GM19395 (cell line): Measurements from ENCODE around the gene PDE11A.

Source experiments
- ATAC-seq: cut with Tn5 transposase; IDR thresholded peaks from one replicate; pipeline ENCODE4 v1.9.1; 2021; ENCODE audit warnings: mild to moderate bottlenecking, moderate library complexity; ENCODE audit not compliant: unreplicated experiment

The PDE11A gene

DNA sequence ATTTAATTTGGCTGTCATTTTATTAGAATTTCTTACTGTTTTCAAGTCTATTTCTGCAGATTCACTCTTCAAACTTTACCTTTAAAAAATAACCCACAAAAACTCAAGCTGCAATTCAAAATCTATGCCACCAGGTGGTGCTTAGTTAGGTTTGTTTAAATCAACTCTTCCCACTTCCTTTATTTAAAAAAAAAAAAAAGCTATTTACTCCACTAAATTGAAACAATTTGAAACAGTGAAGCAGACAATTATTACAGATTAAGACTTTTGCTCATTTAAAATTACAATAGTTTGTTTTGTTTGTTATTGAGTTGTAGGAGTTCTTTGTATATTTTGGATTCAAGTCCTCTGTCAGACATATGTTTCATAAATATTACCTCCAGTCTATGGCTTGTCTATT, 300.0 kb downstream of the PDE11A start:
- ATAC-seq, result no peak

DNA sequence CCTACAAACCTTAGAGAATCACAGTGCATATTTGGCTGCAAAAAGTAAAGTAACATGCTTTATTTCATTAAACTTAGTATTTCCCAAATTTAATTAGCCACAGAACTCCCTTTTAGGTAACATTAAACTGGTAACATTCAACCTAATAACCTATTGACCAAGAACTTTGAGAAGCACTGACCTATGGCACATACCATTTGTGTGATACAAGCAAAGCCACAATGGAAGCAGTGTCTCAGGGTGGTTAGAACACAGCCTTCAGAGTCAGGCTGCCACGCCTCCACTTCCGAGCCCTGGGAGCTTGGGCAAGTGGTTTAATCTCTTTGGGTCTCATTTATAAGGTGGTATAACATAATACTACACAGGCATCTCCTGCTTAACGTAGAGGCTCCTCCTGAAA, 301.4 kb downstream of the PDE11A start:
- no peak for ATAC-seq

DNA sequence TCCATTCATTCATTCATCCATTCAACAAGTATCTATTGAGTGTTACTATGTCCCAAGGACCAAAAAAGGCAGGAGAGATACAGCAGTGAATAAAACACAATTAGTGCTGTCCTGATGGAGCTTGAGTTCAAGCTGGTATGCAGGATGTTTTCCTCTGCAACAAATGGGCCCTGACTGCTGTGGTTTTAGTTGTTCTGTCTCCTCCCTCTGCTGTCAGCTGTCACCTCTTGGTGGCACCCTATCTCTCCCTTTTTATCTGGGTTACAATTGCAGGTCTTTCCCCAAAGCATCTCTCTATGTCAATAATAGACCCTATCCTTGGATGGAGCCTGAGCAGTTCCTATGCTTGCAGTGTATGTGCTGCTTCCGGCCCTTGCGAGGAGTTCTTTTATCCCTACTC, 304.8 kb downstream of the PDE11A start:
- no peak for ATAC-seq

DNA sequence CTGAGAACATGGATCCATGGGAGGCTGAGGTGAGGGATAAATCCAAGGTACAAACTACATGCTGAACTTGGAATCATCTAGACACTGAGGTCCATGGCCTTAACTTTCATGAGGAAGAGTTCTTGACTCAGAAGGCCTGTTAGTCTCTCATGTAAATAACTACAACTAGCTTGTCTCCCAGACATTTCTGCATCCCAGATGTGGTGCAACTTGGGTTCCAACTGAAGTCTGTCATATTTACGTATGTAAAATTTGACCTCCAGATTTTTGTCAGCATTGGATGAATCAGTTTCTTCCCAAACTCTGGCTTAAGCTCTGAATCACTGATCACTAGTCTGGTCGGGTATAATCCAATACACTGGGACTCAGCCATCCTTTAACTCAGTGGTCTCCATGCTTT, 306.9 kb downstream of the PDE11A start:
- ATAC-seq, result no peak

DNA sequence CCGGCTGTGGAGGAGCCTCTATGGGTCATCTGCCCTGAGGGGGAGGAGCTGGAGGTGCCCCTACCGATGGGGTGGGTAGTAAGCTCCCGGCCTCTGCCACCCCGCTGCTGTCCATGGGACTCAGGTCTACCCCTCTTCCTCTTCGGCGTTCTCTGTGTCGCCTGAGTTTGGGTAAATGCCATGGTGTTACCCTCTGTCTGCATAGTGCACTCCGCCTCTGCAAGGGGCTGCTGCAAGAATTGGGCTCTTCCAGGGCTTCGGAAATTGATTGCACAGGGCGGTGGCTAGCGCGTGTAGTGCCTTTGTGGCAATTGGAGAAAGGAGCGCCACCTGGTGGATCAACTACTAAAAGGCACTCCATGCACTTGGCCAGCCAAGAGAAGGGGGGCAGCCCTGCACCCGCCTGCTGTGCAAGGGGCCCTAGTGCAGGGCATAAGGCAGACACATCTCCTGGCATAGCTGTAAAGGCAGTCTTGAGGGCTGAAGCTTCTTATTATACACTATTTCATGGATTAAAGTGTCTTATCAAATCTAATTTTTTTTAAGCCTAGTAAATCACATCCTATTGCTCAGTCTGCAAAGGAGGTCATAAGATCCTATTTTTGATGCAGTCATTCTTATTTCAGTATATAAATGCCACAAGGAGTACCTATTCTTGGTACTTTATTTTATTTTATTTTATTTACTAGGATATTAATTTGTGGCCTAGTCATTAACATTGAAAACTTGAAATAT, 308.9 kb downstream of the PDE11A start:
- ATAC-seq, result peak; percentile 99

DNA sequence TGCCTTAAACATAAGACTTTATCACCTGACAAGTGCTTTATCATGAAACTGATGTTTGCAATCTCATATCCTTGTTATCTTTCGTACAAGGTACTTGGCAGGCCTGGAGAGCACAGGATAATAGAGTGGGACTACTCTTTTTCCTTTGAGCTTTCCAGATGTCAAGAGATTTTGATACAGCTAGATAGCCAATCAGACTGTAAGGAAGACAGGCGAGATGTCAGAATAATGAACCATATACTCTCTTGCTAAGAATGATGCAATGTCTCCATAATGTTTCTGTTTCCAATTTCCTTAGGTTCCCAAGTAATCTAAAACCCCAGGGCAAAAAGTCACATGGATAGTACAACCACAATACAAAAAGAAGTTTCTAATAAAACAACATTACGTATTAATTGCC, 313.1 kb downstream of the PDE11A start:
- no peak for ATAC-seq

DNA sequence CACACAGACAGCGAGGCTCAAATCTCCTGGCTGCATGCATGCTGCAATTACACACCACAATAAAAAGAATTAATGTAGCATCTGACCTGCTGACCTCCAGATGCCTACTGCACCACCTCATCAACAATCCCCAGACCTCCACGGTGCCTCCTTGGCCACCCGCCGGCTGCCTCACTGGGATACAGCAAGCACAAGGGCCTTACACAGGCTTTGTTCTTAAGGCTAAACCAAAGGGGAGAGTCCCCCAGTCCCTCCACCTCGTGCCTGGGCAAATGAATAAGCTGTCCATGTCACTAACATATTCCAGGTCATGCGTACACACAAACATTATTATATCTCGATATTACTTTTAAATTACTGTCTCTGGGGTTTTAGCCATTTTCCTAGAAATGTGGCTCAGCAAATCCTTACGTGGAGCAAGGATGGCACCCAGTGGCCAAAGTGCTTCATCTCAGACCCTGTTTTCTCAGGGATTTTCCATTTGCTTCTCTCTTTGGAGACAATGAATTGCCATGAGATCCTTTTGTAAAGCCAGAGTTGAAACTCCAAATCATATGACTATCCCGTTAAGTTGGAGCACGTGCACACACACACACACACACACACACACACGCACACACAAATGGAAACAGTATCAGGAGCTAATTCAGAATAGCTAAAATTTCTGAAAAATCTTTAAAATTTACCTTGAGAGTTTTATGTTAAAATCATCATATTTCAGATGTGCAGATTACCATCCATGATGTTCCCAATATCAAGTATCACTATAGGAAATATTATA, 313.8 kb downstream of the PDE11A start:
- no peak for ATAC-seq

DNA sequence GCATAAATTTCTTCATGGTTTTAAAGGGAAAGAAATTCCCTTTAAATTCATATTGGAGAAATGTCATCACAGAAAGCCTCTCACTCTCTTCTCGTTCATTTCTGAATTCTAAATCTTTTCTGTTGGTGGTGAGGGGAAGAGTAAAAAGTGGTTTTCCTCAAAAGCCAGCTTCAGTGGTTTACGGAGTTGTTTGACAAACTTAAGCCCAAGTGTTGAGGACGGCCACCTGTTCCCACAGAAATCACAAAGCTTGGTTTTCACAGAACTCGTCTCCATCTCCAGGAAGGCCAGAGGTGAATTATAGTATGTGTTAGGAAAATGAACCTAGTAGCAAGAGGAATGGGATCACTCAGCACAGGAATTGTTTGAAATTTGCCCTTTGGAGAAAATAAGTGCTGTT, 316.2 kb downstream of the PDE11A start:
- ATAC-seq, result no peak

DNA sequence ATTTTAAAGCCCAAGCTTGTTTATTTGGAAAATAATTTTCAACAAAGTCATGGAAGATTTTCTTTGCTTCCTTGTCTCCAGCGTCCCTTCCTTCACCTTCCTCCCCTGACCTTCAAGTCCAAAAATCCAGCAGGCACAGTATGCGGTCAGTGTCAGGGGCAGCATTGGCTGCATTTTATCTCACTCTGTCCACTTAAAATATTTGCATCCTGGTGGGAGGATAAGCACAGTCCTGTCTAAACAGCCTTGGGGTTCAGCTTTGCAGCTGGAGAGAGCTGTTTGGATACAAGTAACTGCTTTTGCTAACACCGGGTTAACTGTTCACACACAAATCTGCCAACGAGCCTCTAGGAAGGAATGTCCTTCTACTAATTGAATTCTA, 318.1 kb downstream of the PDE11A start:
- no peak for ATAC-seq

DNA sequence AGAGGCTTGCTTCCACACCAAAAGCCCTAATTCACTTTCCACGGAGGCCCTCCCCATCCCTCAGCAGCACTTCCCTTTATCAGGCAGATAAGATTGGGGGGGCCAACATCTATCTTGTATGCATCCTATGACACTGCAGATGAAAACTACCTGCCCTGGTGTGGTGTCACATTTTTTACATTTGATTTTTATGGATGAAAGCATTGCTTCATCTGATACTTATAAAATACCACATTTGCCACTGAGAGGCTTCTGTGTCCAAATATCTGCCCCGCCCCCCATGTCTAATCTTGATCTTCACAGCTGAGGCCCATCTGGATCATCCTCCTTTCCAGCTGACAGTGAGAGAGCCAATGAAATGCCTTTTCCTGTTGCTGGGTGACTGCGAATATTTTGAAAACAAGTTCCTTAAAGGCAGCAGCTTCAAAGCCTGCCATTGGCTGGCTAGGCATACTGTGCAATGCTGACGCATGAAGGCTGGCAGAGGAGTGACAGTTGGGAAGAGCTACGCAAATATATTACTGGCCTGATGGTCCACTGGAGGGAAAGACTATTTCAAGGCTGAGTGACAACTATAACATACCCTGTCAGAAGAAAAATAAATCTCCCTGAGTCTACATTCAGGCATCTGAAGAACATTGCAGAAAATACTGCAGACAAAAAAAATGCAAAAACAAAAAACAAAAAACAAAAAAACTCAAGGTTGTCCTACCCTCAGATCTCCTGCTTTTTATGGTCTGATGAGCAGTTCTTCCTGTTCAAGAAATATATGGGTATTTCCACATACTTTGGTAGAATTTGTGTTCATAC, 318.7 kb downstream of the PDE11A start:
- ATAC-seq, result no peak

DNA sequence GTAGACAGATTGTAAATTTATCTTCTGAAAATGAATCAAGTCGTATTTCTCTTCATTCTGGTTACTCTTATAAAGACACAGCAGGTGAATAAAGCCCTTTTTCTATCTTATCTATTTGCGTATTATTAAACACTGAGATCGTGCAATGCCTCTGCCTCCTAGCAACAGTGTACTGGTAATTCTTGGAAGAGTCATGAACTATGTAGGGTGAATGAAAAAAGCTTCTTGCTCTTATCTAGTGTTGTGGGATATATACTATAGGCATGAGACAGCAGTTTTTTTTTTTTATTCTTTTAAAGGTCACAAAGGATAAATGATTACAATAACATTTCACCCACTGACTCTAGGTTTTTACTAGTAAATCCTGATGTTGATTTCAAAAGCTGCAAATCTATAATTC, 324.2 kb downstream of the PDE11A start:
- no peak for ATAC-seq

DNA sequence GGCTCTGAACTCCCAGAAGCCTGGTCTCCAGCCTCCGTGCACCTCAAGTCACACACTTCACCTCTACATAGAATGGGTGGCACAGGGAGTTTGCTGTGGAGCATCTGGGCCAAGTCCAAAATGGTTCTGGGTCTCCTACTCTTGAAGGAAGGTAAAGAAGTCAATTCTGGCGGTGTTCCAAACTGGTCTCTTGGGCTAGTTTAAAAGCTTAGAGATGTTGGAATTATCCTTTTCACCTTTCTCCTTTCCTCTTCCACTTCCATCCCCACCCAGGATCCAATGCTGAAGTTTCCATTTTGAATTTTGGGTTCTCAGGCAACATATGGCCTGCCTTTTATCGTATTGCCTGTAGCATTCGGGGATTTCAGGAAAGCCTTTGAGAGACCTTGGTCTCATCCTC, 325.2 kb downstream of the PDE11A start:
- no peak for ATAC-seq

DNA sequence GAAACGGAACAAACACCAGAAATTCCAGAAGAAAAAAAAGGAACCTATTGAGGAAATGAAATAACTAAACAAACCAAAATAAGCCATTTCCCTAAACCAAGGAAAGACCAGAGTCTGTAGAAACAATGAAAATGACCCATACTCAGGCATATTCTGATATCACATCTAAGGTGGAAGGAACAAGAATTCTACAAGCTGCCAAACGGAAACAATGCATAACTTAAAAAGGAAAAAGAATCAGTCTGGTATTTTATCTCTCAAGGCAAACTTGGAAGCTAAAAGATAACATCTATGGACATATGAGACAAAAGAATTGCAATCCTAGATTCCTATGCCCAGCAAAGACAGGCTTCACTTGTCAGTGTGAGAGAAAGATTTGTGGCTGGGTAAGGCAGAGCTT, 326.2 kb downstream of the PDE11A start:
- ATAC-seq, result no peak

DNA sequence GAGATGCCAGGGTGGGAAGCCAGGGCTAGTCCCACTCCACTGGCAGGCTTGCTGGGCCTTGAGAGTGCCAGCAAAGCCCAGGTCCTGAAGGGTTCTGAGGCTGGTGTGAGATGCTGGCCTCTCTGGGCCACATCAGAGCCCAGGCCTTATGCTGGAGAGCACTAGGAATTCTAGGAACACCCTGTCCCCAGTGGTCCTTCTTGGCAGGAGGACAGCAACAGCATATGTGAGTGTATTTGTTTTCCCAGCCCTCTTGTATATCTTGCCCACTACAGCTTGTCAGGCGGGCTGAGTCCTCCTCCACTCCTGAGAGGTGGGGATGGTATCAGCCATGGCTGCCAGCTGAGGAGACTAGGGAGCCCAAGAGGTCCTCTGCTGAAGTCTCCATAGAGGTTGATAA, 327.0 kb downstream of the PDE11A start:
- no peak for ATAC-seq

DNA sequence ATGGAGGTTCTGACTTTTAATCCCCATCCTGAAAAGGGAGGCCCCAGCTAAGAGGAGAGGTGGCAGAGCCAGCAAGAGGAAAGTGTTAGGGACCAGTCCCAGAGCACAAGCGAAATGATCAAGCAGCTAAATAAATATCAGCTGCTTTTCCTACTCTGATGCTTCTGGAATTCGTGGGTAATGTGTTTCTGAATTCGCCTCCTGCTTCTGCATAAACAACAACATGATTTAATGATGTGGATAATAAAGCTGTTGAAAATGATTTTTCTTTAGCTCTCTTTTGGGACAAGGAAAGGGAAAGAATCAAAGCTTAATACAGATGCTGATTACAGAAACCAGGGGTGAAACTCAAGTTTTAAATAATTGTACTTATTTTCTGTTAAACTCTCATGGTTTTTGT, 329.7 kb downstream of the PDE11A start:
- ATAC-seq, result no peak

DNA sequence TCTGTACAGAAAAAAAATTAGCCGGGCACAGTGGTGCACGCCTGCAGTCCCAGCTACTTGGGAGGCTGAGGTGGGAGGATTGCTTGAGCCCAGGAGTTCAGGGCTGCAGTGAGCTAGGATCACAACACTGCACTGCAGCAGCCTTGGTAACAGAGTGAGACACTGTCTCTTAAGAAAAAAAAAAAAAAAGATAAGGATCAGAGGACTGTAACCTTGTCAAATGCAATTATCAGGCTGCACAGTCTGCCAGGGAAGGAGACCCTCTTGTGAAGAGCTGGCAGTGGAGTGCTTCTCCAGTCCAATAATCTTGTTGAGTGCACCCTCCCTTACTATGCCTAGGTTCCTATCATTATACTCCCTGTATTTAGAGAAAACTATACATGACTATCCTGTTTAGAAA, 330.7 kb downstream of the PDE11A start:
- no peak for ATAC-seq

DNA sequence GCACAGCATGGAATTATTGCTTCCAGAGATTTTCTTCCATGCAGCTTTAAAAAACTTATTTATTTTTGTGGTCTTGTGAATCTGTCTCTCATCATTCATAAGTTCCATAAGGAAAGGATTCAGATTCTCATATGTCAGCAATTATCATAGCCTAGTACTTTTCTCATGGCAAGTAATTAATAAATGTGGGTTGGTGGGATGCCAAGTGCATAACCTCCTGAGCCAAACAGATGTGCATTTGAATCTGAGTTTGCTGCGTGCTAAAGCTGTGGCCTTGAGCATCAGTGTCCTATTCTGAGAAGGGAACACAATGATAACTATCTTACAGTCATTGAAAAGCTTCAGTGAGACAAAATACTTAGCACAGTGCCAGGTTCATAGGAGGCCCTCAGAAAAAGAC, 331.9 kb downstream of the PDE11A start:
- ATAC-seq, result no peak

DNA sequence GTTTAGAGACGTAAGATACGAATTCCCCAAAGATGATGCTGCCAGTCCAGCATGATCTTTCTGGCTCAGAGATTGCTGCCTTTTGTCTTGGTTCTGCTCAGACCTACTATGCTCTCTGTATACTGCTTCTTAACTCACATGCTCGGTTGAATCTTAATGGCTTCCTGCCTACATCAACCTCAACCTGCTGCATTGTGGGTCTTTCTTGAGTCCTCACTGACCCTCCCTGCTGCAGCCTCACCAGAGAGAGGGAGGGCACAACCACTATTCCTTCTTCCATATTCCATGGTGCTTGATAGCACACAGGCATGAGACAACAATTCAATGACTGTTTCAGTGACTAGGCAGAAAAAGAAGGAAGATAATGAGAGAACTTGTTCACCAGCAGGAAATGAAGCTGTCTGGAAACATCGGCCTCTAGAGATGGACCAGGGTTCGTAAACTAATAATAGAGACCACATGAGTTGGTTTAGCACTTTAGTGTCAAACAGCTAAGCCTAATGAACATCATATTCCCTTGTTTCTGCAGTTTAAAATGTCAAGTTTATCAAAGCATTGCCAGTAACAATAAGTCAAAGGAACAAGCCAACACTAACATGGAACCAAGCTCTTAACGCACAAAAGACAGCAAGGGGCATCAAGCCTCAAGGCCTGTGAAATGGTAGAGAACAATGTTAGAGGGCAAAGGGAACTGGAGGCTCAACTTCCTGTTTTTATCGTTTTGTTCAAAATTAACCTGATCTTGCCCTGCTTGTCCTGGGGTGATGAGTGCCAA, 333.9 kb downstream of the PDE11A start:
- no peak for ATAC-seq

DNA sequence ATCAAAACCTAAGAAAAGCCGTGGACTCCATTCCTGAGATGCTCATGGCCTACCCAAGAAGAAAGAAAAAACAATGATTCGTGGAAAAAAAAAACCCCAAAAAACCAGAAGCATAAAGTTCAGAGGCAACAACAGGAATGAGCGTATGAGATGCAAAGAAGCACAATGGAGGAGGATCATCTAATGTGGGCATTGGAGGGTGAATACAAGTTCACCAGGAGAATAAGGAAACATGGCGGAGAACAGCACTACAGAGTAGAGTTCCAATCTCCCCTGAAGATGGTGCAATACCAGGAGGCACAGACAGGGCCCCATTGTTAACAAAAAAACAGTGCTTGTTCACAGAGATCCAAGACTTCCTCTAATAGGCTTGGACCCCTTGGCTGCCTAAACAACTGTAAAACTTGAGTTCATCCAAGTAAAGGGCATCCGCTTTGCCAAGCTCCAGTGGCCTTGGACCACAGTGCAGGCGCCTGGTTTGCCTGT, 337.2 kb downstream of the PDE11A start:
- ATAC-seq, result no peak

DNA sequence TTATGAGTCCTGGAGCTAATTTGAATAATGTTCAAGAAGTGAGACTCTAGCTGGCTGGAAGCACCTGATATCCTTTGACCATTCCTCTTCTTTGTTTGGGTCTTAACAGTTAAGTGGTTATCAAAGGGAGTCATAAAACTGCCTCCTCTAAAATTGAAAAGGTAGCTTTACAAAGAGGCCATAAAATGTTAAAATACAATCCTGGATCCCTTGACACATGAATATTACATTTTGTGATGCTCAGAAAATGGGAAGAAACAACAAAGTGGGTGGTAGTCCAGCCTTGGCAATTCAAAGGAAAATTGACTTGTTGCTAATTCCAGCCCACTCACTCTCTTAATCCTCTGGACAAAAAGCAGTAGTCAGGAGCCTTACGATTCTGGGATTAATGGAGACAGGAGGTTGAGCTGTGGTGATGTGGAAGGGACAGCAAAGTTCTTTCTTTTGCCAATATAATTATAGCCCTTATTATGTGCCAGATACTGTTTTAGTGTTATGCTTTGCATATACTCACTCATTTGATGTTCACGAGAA, 339.2 kb downstream of the PDE11A start:
- no peak for ATAC-seq

DNA sequence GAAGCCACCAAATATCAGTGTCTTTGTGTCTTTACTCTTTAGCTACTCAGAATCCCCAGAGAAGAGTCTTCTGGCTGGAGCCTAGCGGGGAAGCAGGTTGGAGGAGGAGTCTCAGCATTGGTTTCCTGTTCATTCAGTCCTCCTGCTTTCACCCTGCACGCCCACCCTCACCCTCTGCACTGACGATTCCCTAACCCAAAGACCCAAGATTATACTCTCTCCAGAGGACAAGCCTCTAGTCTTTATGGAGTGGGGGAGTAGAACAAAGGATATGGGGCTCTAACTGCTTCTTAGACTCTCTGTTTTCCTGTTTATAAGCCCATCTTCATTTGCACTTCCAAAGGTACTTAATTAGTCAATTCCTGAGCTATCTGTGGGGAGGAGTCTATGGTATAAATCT, 341.2 kb downstream of the PDE11A start:
- ATAC-seq, result no peak
